ENCODE measurements around the gene TRIML1.
"Not testable (repeated sequence)": the region's sequence is repeated elsewhere in the genome, so short reads cannot be mapped to it uniquely, and the experiment has no call there.

TRIML1 gene

GRCh38 chr4:188154668-188155405 lies 15.6 kb downstream of the TRIML1 start:
- DNase-seq: no peak

- DNase-seq: no peak
These were observed 19.1 kb downstream of the TRIML1 start for GRCh38 chr4:188158336-188158735.

DNA sequence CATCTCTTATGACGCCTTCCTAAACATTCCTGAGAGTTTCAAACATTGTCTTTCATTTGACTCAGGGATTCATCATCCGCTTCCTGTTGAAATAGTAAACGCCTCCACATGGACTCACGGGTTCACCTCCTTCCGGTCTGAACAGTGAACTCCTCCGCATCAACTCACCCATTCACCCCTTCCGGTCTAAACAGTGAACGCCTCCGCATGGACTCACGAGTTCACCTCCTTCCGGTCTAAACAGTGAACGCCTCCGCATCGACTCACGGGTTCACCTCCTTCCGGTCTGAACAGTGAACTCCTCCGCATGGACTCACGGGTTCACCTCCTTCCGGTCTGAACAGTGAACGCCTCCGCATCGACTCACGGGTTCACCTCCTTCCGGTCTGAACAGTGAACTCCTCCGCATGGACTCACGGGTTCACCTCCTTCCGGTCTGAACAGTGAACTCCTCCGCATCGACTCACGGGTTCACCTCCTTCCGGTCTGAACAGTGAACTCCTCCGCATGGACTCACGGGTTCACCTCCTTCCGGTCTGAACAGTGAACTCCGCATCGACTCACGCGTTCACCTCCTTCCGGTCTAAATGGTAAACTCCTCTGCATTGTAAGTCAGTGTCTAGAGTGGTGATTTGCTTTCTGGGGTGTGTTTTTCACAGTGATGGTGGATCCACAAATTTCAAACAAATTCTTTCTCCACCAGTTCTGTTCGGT lies 20.4 kb downstream of the TRIML1 start:
- not testable (repeated sequence) for DNase-seq

DNA sequence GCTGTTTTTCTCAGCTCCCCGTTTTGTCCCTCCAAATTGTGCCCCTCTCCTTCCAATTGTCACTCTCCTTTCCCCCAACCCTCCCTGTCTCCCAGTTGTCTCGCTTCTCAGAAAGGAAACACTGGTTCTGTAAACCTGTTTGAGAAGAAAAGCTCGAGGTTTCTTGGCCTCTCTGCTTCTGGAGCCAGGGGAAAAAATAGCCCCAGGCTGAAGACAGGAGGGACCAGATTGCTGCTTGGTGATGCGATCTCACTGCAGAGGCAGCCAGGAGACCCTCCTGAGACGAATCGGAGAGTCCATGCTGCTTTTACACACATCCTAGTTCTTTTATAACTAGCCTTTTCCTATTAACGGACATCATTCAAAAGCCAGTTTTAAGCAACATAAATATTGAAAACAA lies 21.2 kb downstream of the TRIML1 start:
- DNase-seq: no peak

- DNase-seq: no peak
These were observed 21.9 kb downstream of the TRIML1 start for GRCh38 chr4:188161167-188161566.

GRCh38 chr4:188162698-188163097 lies 23.5 kb downstream of the TRIML1 start:
- DNase-seq: no peak

DNA sequence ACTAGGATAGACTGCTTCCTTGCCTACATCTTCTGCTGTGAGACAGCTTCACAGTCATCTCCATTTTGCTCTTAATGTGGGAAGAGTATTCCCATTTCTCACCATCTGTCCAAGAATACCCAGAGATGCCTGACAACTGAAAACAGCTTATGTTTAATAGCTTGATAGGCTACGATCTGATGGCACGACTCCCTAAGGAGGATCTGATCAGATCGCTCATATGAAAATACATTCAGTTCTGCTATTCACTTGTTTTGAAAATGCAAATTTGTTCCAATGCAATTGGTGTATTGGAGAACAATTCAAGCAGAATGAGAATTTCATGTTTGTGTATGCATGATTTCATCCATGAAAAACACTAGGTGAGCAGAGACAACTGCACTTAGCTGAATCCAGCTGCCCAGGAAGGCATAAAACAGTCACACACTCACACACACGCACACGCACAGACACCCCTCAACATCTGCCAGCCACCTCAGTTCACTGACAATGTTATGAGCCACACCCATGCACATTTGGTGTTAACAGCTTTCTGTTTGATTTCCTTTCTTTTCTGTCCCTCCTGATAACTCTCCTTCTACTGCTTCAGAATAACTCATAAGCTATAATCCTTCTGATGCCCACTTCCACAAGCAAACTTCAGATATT lies 29.6 kb downstream of the TRIML1 start:
- no peak for DNase-seq

DNA sequence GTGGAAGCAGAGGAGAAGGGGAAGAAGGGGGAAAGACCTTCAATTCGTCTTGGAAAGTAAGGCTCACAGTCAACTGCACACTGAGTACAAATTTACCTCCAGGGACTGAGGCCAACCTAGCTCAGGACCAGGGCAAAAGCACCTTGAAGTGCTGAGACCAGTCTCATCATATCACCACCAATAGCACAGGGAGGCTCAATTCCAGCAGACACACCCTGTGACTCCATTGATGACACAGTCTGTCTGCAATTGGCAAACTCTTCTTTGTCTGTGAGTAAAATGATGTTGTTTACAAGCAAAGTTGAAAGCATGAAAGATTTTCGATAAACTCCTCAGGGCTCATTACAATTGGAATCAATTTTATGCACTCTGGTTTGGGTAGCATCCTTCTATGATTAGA lies 32.3 kb downstream of the TRIML1 start:
- no peak for DNase-seq

DNA sequence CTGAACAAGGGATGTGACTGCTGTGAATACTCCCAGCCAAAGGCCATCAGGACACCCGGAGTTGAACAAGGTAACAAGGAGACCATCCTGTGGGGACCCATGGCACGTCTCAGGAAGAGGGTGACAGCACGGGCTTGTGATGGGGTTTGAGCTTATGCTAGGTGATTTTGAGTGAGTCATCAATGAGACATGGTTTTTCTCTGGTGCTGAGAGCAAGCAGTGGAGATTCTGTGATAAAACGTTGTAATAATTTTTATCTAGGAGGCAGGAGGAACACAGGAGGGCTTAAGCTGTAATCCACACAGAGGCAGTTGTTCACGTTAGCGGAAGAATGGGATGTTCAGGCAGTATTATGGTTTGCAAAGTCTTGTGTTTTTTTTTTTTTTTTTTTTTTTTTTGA lies 36.0 kb downstream of the TRIML1 start:
- DNase-seq: no peak

- no peak for DNase-seq
These were observed 38.9 kb downstream of the TRIML1 start for GRCh38 chr4:188177997-188178675.

DNA sequence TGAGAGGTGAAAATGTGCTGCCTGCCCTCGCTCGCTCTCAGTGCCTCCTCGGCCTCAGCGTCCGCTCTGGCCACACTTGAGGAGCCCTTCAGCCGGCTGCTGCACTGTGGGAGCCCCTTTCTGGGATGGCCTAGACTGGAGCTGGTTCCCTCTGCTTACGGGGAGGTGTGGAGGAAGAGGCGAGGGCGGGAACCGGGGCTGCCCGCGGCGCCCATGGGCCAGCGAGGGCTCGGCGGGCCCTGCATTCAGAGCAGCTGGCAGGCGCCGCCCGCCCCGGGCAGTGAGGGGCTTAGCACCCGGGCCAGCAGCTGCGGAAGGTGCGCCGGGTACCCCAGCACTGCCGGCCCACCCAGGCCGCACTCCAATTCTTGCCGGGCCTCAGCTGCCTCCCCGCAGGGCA lies 39.6 kb downstream of the TRIML1 start:
- no peak for DNase-seq

DNA sequence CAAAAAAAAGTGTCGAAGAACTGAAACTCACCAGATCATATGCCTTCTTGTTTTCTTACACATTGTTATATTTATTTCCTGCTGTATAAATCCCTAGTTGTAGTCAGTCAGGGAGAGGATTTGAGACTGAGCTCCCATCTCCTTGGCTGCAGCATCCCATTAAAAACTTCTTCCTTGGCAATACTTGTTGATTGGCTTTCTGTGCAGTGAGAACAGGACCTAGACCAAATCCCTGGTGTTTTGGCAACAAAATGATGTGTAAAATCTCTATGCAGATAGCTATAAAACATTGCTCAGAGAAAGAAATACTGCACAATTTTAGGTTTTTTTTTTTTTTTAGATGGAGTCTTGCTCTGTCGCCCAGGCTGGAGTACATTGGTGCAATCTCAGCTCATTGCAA lies 47.9 kb downstream of the TRIML1 start:
- no peak for DNase-seq

DNA sequence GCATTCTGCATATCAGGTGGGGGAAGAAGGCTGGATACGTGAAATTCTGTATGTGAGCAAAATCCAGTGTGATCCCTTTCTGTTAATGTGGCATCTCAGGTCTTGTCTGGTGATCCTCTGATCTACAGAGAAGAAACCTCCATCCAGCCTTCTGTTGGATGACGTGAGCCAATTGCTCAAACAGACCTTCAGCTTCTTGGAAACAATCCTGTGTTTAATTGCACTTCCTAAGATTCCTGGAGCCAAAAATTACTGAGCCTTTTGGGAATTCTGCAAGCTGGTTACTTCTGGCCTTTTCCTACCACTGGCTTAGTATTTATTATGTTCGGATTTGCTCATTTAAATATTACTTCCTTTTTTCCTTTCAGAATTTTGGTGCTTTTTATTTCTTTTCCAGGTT lies 51.2 kb downstream of the TRIML1 start:
- DNase-seq: no peak

DNA sequence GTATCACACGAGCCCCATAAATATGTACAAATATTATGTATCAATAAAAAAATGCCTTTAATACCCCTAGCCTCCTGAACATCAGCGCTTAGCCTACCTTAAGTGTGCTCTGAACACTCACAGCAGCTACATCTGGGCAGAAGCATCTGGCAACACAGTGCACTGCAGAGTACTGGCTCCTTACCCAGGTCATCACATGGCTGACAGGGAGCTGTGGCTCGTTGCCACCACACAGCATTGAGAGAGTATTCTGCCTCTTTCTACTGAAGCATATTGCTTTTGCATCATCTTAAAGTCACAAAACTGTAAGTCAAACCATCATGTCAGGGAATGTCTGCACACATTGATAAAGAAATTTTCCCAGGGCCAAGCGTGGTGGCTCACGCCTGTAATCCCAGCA lies 55.2 kb downstream of the TRIML1 start:
- no peak for DNase-seq

- no peak for DNase-seq
These were observed 56.2 kb downstream of the TRIML1 start for GRCh38 chr4:188195389-188195985.

- DNase-seq: no peak
These were observed 57.0 kb downstream of the TRIML1 start for GRCh38 chr4:188196134-188196735.

Measured in NCI-H2029 treated with DMSO at 0.1 percent for 48 hours (cell line).